Spleen (tissue), 7 donors: ENCODE measurements around the gene GIPC2.

Source experiments
- POLR2A ChIP-seq, 3 donors: fragments of 450-650 bp; IDR thresholded peaks; one replicate each; pipeline ENCODE4 v1.5.1; 2017; ENCODE audit warnings: antibody characterized with exemption in 3 of 3, mild to moderate bottlenecking in 1 of 3
- POLR2AphosphoS5 ChIP-seq, 3 donors: sonication (generic); formaldehyde crosslinking; IDR thresholded peaks; one replicate each; pipeline ENCODE4 v1.5.1; 2017; ENCODE audit warnings: antibody characterized with exemption in 3 of 3
- TF ChIP-seq, protein P1 (sequence below), 11 experiments: fragments of 200-600 bp in 7 of 11; fragments of 450-650 bp in 4 of 11; sonication (generic) in 4 of 11; IDR thresholded peaks in 8 of 11; conservative IDR thresholded peaks in 3 of 11; 1 replicate in 7 of 11; 2 replicates in 4 of 11; pipeline versions ENCODE4 v1.4.0 to v1.8.0; 2016 to 2021; ENCODE audit warnings: antibody characterized with exemption in 11 of 11, inconsistent platforms in 4 of 11, mild to moderate bottlenecking in 1 of 11
- donor health status: DM: no; HTN: no; CAD: no; lungs with moderate emphysema.
- donor health status: DM: no; HTN: no; CAD: no.
- donor health status: DM: no; HTN: no; CAD: no.

DNA sequence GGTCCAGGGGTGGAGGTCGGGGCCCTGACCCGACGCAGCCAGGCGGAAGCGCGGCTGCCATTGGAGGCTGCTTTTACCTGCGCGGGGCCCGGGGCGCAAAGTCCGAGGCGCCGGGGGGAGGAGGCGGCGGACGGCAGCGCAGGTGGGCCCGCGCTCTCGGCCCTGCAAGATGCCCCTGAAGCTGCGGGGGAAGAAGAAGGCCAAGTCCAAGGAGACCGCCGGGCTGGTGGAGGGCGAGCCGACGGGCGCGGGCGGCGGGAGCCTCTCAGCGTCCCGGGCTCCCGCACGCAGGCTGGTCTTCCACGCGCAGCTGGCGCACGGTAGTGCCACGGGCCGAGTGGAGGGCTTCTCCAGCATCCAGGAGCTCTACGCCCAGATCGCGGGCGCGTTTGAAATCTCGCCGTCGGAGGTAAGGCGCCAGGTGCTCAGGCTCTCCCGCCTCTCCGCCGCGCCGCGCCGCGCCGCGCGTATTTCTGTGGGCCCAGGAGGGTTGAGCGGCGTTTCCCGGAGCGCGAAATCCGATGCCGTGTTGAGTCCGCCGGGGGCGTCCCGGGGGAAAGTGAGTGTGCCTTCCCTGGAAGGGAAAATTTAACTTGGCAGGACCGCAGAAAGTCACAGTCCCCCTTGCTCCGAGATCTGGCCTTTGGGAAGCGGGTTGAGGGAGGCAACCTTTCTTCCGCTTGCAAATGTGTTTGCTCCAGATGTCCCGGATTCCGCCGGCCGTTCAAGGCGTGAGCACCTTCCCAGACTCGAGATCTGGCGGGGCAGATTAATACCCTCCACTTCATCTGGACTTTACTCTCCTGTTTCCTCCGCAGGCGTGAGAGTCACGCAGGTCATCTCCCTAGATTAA lies at the start of gene GIPC2:
- TF ChIP-seq, protein P1, sequence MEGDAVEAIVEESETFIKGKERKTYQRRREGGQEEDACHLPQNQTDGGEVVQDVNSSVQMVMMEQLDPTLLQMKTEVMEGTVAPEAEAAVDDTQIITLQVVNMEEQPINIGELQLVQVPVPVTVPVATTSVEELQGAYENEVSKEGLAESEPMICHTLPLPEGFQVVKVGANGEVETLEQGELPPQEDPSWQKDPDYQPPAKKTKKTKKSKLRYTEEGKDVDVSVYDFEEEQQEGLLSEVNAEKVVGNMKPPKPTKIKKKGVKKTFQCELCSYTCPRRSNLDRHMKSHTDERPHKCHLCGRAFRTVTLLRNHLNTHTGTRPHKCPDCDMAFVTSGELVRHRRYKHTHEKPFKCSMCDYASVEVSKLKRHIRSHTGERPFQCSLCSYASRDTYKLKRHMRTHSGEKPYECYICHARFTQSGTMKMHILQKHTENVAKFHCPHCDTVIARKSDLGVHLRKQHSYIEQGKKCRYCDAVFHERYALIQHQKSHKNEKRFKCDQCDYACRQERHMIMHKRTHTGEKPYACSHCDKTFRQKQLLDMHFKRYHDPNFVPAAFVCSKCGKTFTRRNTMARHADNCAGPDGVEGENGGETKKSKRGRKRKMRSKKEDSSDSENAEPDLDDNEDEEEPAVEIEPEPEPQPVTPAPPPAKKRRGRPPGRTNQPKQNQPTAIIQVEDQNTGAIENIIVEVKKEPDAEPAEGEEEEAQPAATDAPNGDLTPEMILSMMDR (IDR thresholded peaks at IDR 0.05 in 8 of 11, conservative IDR thresholded peaks at IDR 0.05 in 3 of 11), result no peak
- no peak for TF ChIP-seq POLR2A (IDR thresholded peaks at IDR 0.05)
- peak in 2 of 3 donors; percentile 57 to 61 for TF ChIP-seq POLR2AphosphoS5 (IDR thresholded peaks at IDR 0.05)
